Measurements from ENCODE around the gene KIF3C. TPM values are rescaled to one million over a fixed set of nuclear protein-coding genes. Genes with fewer than 3 reads are reported as not detected.

KIF3C gene
- total and polyA plus RNA-seq, 2 donors (not counting 1 experiment from before 2014, with no cell fraction given) = 9.7 to 13.0 TPM

DNA sequence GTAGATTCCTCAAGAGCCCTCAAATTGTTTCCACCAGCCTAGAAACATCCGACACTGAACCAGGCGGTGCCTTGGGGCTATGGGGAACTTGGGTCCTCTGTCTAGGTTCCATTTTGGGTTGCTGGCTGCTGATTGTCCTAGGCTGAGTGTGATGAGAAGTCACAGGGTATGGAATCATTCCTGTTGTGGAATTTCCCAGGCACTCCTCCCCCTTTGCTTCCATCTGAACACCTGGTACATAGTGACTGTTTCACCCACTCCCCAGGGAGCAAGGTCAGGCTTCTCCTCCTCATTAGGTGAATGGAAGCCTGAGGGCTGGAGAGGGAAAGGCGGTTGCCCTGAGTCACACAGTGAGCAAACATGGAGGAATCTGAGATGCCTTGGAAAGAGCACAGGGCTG is 4.5 kb downstream of the KIF3C start:
- H3K27ac ChIP-seq (ENCODE audit: insufficient read depth, low read length) = no peak overlapping the region
- no peak overlapping the region for H3K4me2 ChIP-seq (ENCODE audit: extremely low read depth, insufficient read depth, low read length)
- H3K9ac ChIP-seq (ENCODE audit: insufficient read depth, low read length) = no peak overlapping the region
- H4K20me1 ChIP-seq (ENCODE audit: control insufficient read depth, extremely low read depth, insufficient read depth, low read length) = no peaks in the 10 kb centered on the region
- H3K36me3 ChIP-seq (ENCODE audit: control insufficient read depth, insufficient read depth, low read length) = no peaks in the 10 kb centered on the region
- peak in 1 of 2 donors; percentile 63 for DNase-seq (ENCODE audit: low read depth in 2 of 2)
- peaks cover 11% of the 10 kb centered on the region for H3K4me1 ChIP-seq (ENCODE audit: control insufficient read depth, extremely low read depth, insufficient read depth, low read length)
- TF ChIP-seq EZH2 (IDR thresholded peaks at IDR 0.05; ENCODE audit: low read length, missing control alignments) = no peak
- TF ChIP-seq, protein P1, sequence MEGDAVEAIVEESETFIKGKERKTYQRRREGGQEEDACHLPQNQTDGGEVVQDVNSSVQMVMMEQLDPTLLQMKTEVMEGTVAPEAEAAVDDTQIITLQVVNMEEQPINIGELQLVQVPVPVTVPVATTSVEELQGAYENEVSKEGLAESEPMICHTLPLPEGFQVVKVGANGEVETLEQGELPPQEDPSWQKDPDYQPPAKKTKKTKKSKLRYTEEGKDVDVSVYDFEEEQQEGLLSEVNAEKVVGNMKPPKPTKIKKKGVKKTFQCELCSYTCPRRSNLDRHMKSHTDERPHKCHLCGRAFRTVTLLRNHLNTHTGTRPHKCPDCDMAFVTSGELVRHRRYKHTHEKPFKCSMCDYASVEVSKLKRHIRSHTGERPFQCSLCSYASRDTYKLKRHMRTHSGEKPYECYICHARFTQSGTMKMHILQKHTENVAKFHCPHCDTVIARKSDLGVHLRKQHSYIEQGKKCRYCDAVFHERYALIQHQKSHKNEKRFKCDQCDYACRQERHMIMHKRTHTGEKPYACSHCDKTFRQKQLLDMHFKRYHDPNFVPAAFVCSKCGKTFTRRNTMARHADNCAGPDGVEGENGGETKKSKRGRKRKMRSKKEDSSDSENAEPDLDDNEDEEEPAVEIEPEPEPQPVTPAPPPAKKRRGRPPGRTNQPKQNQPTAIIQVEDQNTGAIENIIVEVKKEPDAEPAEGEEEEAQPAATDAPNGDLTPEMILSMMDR (conservative IDR thresholded peaks at IDR 0.05 in 1 of 2, IDR thresholded peaks at IDR 0.05 in 1 of 2; ENCODE audit: low read depth in 1 of 2, low read length in 2 of 2) = no peak
- H3K27me3 ChIP-seq (ENCODE audit: control insufficient read depth, insufficient read depth, low read length) = no peaks in the 10 kb centered on the region
- H3K4me3 ChIP-seq (replicated peaks in 1 of 4; ENCODE audit: control extremely low read depth in 1 of 4, insufficient read depth in 1 of 4, low read depth in 3 of 4, low read length in 4 of 4) = no peak overlapping the region
- no peaks in the 10 kb centered on the region for H3K79me2 ChIP-seq (ENCODE audit: control insufficient read depth, insufficient read depth, low read length)
- H2AFZ ChIP-seq (ENCODE audit: low read length) = no peak overlapping the region
- H3K9me3 ChIP-seq (ENCODE audit: control insufficient read depth, insufficient read depth, low read depth, low read length) = no peaks in the 10 kb centered on the region

DNA sequence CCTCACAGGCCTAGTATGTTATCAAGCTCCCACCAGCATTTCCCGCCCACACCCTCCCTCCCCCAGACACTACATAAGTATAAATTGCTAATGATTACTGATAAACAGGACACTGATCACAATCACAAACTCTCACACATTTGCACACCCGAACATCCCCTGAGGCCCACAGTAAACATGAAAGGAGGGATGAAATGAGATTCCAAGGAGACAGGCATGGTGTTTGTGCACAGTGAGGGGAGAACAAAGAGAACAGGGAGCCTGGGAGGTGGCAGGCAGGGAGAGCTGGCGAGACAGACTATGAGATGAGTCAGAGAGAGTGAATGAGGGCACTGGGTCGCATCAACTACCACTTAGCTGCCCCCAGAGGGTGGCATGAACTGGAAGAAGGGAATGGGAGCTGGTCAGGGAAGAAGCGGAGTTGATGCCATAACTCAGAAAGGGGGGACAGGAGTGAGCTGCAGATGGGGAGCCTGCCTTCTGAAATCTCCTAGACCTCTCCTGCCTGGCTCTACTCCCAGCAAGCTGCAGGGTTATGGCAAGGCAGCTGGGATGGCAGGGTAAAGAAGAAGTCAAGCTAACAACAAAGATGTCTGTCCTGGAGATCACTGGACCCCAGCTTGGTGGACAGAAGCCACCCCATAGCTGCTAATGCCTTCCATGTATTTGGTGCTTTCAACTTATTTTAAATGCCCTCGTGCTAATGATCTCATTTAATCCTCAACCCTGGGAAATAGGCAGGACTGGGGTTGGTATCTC is 5.1 kb downstream of the KIF3C start:
- no peak for TF ChIP-seq EZH2 (IDR thresholded peaks at IDR 0.05; ENCODE audit: low read length, missing control alignments)
- TF ChIP-seq, protein P1 (conservative IDR thresholded peaks at IDR 0.05 in 1 of 2, IDR thresholded peaks at IDR 0.05 in 1 of 2; ENCODE audit: low read depth in 1 of 2, low read length in 2 of 2) = no peak
- peak overlapping the region in 1 of 4 experiments; percentile 22 for H3K4me3 ChIP-seq (replicated peaks in 1 of 4; ENCODE audit: control extremely low read depth in 1 of 4, insufficient read depth in 1 of 4, low read depth in 3 of 4, low read length in 4 of 4)
- H3K9ac ChIP-seq (ENCODE audit: insufficient read depth, low read length) = no peak overlapping the region
- H2AFZ ChIP-seq (ENCODE audit: low read length) = no peak overlapping the region
- no peaks in the 10 kb centered on the region for H3K79me2 ChIP-seq (ENCODE audit: control insufficient read depth, insufficient read depth, low read length)
- peak in 1 of 2 donors; percentile 50 for DNase-seq (ENCODE audit: low read depth in 2 of 2)
- no peaks in the 10 kb centered on the region for H3K36me3 ChIP-seq (ENCODE audit: control insufficient read depth, insufficient read depth, low read length)
- peaks cover 11% of the 10 kb centered on the region for H3K4me1 ChIP-seq (ENCODE audit: control insufficient read depth, extremely low read depth, insufficient read depth, low read length)
- H4K20me1 ChIP-seq (ENCODE audit: control insufficient read depth, extremely low read depth, insufficient read depth, low read length) = no peaks in the 10 kb centered on the region
- no peaks in the 10 kb centered on the region for H3K9me3 ChIP-seq (ENCODE audit: control insufficient read depth, insufficient read depth, low read depth, low read length)
- no peak overlapping the region for H3K27ac ChIP-seq (ENCODE audit: insufficient read depth, low read length)
- peak overlapping the region; percentile 46 for H3K4me2 ChIP-seq (ENCODE audit: extremely low read depth, insufficient read depth, low read length)
- no peaks in the 10 kb centered on the region for H3K27me3 ChIP-seq (ENCODE audit: control insufficient read depth, insufficient read depth, low read length)

DNA sequence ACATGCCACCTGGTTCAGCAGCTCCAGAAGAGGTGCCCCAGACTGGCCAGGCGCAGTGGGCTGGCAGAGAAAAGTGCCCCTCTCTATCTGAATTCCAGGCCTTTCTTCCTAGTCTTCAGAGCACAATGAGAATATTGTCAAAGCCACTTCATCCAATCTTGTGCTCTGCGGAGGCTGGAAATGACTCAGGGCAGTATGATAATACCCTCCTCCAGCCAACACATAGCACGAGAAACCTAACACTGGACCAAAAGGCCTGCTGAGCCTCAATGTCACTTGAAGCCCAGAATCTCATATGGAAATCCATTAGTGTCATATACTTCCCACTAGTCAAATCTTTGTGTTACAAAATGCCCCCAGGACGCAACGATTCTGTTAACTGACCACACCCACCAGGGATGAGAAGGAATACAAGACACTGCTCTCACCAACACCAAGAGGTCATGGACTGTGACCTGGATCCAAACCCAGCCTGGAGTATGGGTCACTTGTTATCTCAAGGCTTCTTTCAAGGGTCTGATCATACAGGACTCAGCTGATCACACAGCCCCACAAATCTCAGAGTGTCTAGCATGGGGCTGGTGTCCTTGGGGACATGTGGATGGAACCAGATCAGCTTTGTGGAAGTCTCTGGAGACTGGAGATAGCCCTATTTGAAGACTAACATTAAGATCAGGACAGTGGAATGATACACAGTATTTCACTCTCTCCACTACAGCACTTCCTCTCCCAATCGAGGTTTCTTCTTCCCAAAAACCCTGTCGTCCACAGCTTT is 10.1 kb downstream of the KIF3C start:
- Histone ChIP-seq H3K36me3 (ENCODE audit: control insufficient read depth, insufficient read depth, low read length) (peaks cover 2% of the 10 kb centered on the region), H3K27me3 (ENCODE audit: control insufficient read depth, insufficient read depth, low read length) (no peaks in the 10 kb centered on the region), H3K4me2 (ENCODE audit: extremely low read depth, insufficient read depth, low read length) (no peak overlapping the region), H3K27ac (ENCODE audit: insufficient read depth, low read length) (no peak overlapping the region), H3K9me3 (ENCODE audit: control insufficient read depth, insufficient read depth, low read depth, low read length) (no peaks in the 10 kb centered on the region), H3K79me2 (ENCODE audit: control insufficient read depth, insufficient read depth, low read length) (no peaks in the 10 kb centered on the region), H2AFZ (ENCODE audit: low read length) (no peak overlapping the region), H3K4me3 (replicated peaks in 1 of 4; ENCODE audit: control extremely low read depth in 1 of 4, insufficient read depth in 1 of 4, low read depth in 3 of 4, low read length in 4 of 4) (no peak overlapping the region), H3K9ac (ENCODE audit: insufficient read depth, low read length) (no peak overlapping the region), H3K4me1 (ENCODE audit: control insufficient read depth, extremely low read depth, insufficient read depth, low read length) (peaks cover 1% of the 10 kb centered on the region), H4K20me1 (ENCODE audit: control insufficient read depth, extremely low read depth, insufficient read depth, low read length) (no peaks in the 10 kb centered on the region)
- DNase-seq (ENCODE audit: low read depth in 2 of 2) = peak in 1 of 2 donors; percentile 76
- TF ChIP-seq EZH2 (IDR thresholded peaks at IDR 0.05; ENCODE audit: low read length, missing control alignments) = no peak
- TF ChIP-seq, protein P1 (conservative IDR thresholded peaks at IDR 0.05 in 1 of 2, IDR thresholded peaks at IDR 0.05 in 1 of 2; ENCODE audit: low read depth in 1 of 2, low read length in 2 of 2) = no peak

All from fibroblast of lung (primary cell).